ACC112 (cell line): ENCODE measurements around the gene AFF1.
A peak's percentile ranks its signal among the peaks of the same experiment; 100 is the strongest.

Source experiments
- H2AFZ ChIP-seq: fragments of 200-600 bp; sonication (generic); one replicate; pipeline ENCODE4 v1.6.0; 2017; ENCODE audit warnings: antibody characterized with exemption, low read length; ENCODE audit not compliant: unreplicated experiment
- H3K27ac ChIP-seq: fragments of 200-600 bp; sonication (generic); 2 replicates; pipeline ENCODE4 v1.5.1; 2014; ENCODE audit warnings: low read depth, mild to moderate bottlenecking, antibody characterized with exemption, low read length, moderate library complexity
- H3K27me3 ChIP-seq: fragments of 200-600 bp; sonication (generic); 2 replicates; pipeline ENCODE4 v1.6.1; 2014; ENCODE audit warnings: mild to moderate bottlenecking, antibody characterized with exemption, low read length, moderate library complexity, mixed read lengths; ENCODE audit not compliant: insufficient read depth
- H3K36me3 ChIP-seq: fragments of 200-600 bp; sonication (generic); 2 replicates; pipeline ENCODE4 v1.6.1; 2016; ENCODE audit warnings: mild to moderate bottlenecking, antibody characterized with exemption, low read length, moderate library complexity, mixed read lengths; ENCODE audit not compliant: insufficient read depth
- H3K4me1 ChIP-seq: fragments of 200-600 bp; sonication (generic); one replicate; pipeline ENCODE4 v1.6.1; 2016; ENCODE audit warnings: low read length, mixed read lengths; ENCODE audit not compliant: insufficient read depth, unreplicated experiment, control insufficient read depth
- H3K4me3 ChIP-seq: fragments of 200-600 bp; sonication (generic); 2 replicates; pipeline ENCODE4 v1.5.1; 2014; ENCODE audit warnings: mild to moderate bottlenecking, low read depth, low read length
- H3K79me2 ChIP-seq: fragments of 200-600 bp; sonication (generic); one replicate; pipeline ENCODE4 v1.6.0; 2016; ENCODE audit warnings: low read length; ENCODE audit not compliant: control insufficient read depth, unreplicated experiment, insufficient read depth

Gene AFF1

GRCh38 chr4:87047281-87047798 is 112.5 kb downstream of the AFF1 start:
- H3K27ac ChIP-seq: no peak overlapping the region
- H3K4me1 ChIP-seq: peaks cover 26% of the 10 kb centered on the region
- H3K36me3 ChIP-seq: peaks cover 31% of the 10 kb centered on the region
- H3K27me3 ChIP-seq: no peaks in the 10 kb centered on the region
- H3K79me2 ChIP-seq: peaks cover 59% of the 10 kb centered on the region
- H3K4me3 ChIP-seq: no peak overlapping the region
- H2AFZ ChIP-seq: no peak overlapping the region

GRCh38 chr4:87049508-87049907 is 114.7 kb downstream of the AFF1 start:
- H2AFZ ChIP-seq: no peak overlapping the region
- no peak overlapping the region for H3K4me3 ChIP-seq
- H3K4me1 ChIP-seq: peaks cover 28% of the 10 kb centered on the region
- peaks cover 31% of the 10 kb centered on the region for H3K36me3 ChIP-seq
- H3K27me3 ChIP-seq: no peaks in the 10 kb centered on the region
- peaks cover 57% of the 10 kb centered on the region for H3K79me2 ChIP-seq
- H3K27ac ChIP-seq: no peak overlapping the region

GRCh38 chr4:87050596-87050995 is 115.8 kb downstream of the AFF1 start:
- Histone ChIP-seq H3K4me1 (peaks cover 28% of the 10 kb centered on the region), H2AFZ (no peak overlapping the region), H3K4me3 (no peak overlapping the region), H3K27ac (peak overlapping the region; percentile 55), H3K36me3 (peaks cover 31% of the 10 kb centered on the region), H3K27me3 (no peaks in the 10 kb centered on the region), H3K79me2 (peaks cover 57% of the 10 kb centered on the region)

- peaks cover 32% of the 10 kb centered on the region for H3K4me1 ChIP-seq
- H2AFZ ChIP-seq: no peak overlapping the region
- peak overlapping the region; percentile 55 for H3K27ac ChIP-seq
- H3K79me2 ChIP-seq: peaks cover 55% of the 10 kb centered on the region
- peaks cover 30% of the 10 kb centered on the region for H3K36me3 ChIP-seq
- no peak overlapping the region for H3K4me3 ChIP-seq
- no peaks in the 10 kb centered on the region for H3K27me3 ChIP-seq
Observed at GRCh38 chr4:87051121-87051713, 116.4 kb downstream of the AFF1 start.

GRCh38 chr4:87052615-87053014 is 117.8 kb downstream of the AFF1 start:
- Histone ChIP-seq H3K4me3 (no peak overlapping the region), H3K27ac (no peak overlapping the region), H2AFZ (no peak overlapping the region), H3K4me1 (peaks cover 32% of the 10 kb centered on the region), H3K36me3 (peaks cover 16% of the 10 kb centered on the region), H3K27me3 (no peaks in the 10 kb centered on the region), H3K79me2 (peaks cover 58% of the 10 kb centered on the region)

- Histone ChIP-seq H3K79me2 (peaks cover 63% of the 10 kb centered on the region), H3K4me3 (no peak overlapping the region), H3K36me3 (peaks cover 14% of the 10 kb centered on the region), H3K27me3 (no peaks in the 10 kb centered on the region), H3K4me1 (peaks cover 38% of the 10 kb centered on the region), H2AFZ (no peak overlapping the region), H3K27ac (no peak overlapping the region)
Observed at GRCh38 chr4:87053176-87053658, 118.4 kb downstream of the AFF1 start.

GRCh38 chr4:87053802-87054767 is 119.3 kb downstream of the AFF1 start:
- Histone ChIP-seq H3K79me2 (peaks cover 70% of the 10 kb centered on the region), H3K27ac (no peak overlapping the region)

GRCh38 chr4:87054900-87055299 is 120.1 kb downstream of the AFF1 start:
- no peaks in the 10 kb centered on the region for H3K27me3 ChIP-seq
- no peak overlapping the region for H2AFZ ChIP-seq
- H3K79me2 ChIP-seq: peaks cover 71% of the 10 kb centered on the region
- H3K4me3 ChIP-seq: peak overlapping the region; percentile 28
- 0 out of 2 replicates have a peak, but pooled peaks cover 7% of the 10 kb centered on the region for H3K36me3 ChIP-seq
- H3K4me1 ChIP-seq: peaks cover 50% of the 10 kb centered on the region
- peak overlapping the region; percentile 21; the same call in 1 of the 2 replicates for H3K27ac ChIP-seq

More at GRCh38 chr4:87053802-87054767, 119.3 kb downstream of the AFF1 start:
- no peaks in the 10 kb centered on the region for H3K27me3 ChIP-seq
- H3K36me3 ChIP-seq: peaks cover 6% of the 10 kb centered on the region; the same call in 1 of the 2 replicates
- no peak overlapping the region for H2AFZ ChIP-seq
- no peak overlapping the region for H3K4me3 ChIP-seq
- H3K4me1 ChIP-seq: peaks cover 45% of the 10 kb centered on the region

- H3K4me3 ChIP-seq: peak overlapping the region; percentile 28; the same call in 1 of the 2 replicates
- H3K27me3 ChIP-seq: no peaks in the 10 kb centered on the region
- H3K79me2 ChIP-seq: peaks cover 71% of the 10 kb centered on the region
- peak overlapping the region; percentile 21 for H3K27ac ChIP-seq
- 0 out of 2 replicates have a peak, but pooled peaks cover 10% of the 10 kb centered on the region for H3K36me3 ChIP-seq
- no peak overlapping the region for H2AFZ ChIP-seq
- peaks cover 51% of the 10 kb centered on the region for H3K4me1 ChIP-seq
Observed at GRCh38 chr4:87055311-87055710, 120.5 kb downstream of the AFF1 start.

GRCh38 chr4:87056881-87057280 is 122.1 kb downstream of the AFF1 start:
- H3K27ac ChIP-seq: no peak overlapping the region
- H2AFZ ChIP-seq: no peak overlapping the region
- peaks cover 56% of the 10 kb centered on the region for H3K4me1 ChIP-seq
- H3K27me3 ChIP-seq: no peaks in the 10 kb centered on the region
- H3K79me2 ChIP-seq: peaks cover 77% of the 10 kb centered on the region
- no peak overlapping the region for H3K4me3 ChIP-seq
- 0 out of 2 replicates have a peak, but pooled peaks cover 14% of the 10 kb centered on the region for H3K36me3 ChIP-seq
